Measurements from ENCODE around the gene LY6G6C. TPM values are rescaled to one million over a fixed set of nuclear protein-coding genes. Genes with fewer than 3 reads are reported as not detected.
A peak's percentile ranks its signal among the peaks of the same experiment; 100 is the strongest.
"Not testable (repeated sequence)": the region's sequence is repeated elsewhere in the genome, so short reads cannot be mapped to it uniquely, and the experiment has no call there.

The LY6G6C gene
- polyA plus RNA-seq, 4 donors, result 0.32 to 1.4 (median 0.47) TPM; not detected in 1

DNA sequence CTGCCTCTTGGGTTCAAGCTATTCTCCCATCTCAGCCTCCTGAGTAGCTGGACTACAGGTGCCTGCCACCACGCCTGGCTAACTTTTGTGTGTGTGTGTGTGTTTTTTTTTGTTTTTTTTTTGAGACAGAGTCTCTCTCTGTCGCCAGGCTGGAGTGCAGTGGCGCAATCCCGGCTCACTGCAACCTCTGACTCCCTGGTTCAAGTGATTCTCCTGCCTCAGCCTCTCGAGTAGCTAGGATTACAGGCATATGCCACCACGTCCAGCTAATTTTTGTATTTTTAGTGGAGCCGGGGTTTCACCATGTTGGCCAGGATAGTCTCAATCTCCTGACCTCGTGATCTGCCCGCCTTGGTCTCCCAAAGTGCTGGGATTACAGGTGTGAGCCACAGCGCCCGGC is 12.4 kb downstream of the LY6G6C start:
- DNase-seq (ENCODE audit: low read depth in 4 of 4, low spot score in 2 of 4), result not testable (repeated sequence)

DNA sequence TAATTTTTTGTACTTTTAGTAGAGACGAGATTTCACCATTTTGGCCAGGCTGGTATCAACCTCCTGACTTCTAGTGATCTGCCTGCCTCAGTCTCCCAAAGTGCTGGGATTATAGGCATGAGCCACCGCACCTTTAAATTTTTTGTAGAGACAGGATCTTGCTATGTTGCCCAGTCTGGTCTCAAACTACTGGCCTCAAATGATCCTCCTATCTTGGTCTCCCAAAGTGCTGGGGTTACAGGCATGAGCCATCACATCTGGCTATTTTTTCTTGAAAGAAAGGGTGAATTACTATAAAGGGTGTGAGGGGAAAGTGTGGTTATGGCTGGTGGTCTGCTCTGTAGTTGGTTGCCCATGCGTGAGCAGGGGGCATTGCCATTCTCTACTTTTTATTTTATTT is 13.3 kb downstream of the LY6G6C start:
- no peak for DNase-seq (ENCODE audit: low read depth in 4 of 4, low spot score in 2 of 4)

DNA sequence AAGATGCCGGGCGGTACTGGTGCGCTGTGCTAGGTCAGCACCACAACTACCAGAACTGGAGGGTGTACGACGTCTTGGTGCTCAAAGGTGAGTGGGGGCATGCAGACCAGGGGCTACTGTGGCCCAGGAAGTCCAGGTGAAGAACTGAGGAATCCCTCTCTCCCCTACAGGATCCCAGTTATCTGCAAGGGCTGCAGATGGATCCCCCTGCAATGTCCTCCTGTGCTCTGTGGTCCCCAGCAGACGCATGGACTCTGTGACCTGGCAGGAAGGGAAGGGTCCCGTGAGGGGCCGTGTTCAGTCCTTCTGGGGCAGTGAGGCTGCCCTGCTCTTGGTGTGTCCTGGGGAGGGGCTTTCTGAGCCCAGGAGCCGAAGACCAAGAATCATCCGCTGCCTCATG is 13.8 kb downstream of the LY6G6C start:
- DNase-seq (ENCODE audit: low read depth in 4 of 4, low spot score in 2 of 4), result no peak

DNA sequence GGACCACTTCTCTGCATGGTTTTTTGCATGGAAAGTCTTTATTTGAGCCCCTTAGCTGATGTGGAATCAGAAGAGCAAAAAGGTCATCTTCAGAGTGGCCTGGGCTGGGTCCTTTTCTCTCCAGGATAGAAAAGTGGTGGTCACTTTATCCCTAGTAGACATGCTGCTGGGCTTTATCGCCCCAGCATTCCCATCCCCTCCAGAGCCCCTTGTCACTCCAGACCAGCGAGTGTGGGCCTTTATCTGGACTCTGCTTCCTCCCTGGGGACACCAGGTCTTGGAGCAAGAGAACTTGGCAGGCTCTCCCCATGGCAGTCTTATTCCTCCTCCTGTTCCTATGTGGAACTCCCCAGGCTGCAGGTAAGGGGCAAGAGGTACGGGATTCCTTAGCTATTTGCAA is 14.9 kb downstream of the LY6G6C start, which contains the start of gene LY6G6F:
Gene LY6G6F (plus strand): TSS at position 268 of the 400 bp plus-strand sequence. CDS start 41 bp downstream, at position 309.
- no peak for DNase-seq (ENCODE audit: low read depth in 4 of 4, low spot score in 2 of 4)

DNA sequence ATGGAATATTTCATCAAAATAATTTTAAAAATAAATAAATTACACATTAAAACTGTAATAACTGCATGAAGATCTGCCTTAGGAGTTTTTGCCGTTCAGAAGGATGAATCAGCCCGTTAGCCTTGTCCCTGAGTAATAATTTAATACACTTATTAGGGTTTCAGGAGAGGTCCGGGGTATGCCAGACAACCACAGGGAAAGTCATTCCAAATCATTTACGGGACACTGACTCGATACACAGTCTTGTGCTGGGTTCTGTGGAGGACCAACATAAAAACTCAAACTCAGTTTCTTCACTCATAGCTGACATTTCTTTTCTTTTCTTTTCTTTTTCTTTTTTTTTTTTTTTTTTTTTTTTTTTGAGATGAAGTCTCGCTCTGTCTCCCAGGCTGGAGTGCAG is 15.6 kb downstream of the LY6G6C start:
- DNase-seq (ENCODE audit: low read depth in 4 of 4, low spot score in 2 of 4), result no peak

DNA sequence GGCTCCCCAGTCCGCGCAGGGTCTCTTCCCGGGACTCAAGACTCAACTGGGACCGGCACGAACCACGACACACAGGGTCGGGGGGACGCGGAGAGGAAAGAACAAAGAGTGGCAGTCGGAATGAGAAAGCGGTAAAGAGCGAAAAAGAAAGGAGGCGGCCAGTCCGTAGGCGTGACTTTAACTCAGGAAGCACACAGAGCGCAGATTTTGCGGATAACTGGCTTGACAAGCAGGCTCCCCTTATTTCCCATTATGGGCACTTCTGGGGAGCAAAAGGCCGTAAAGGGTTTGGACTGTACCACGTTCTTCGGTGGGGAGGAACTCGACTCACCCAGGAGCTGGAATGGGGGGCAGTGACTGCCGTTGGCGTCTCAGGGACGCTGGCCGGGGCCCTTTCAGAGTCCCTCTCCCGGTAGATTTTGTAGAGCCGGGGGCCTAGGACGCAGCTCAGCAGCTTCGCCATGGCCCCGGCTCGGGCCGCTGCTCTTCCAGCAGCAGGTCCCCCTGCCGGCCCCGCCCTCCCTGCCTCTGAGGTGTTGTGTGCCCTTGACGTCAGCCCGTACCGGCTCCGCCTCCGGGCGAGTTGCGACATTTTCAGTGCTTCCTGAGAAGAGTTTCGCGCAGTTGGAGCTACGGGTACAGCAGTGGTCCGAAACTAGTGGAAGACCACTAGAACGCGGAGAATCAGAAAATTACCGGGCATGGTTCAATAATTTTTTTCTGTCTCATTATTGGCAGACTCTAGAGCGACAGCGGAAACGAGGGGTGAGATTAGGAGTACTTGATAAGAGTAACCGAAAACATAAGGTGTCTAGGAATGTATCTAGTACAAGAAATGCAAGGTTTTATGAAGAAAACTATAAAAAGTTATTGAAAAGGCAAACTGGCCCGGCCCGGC is 18.5 kb downstream of the LY6G6C start, which contains the start of gene ABHD16A:
Gene ABHD16A (minus strand): TSS at position 506 of the 898 bp plus-strand sequence. CDS start 43 bp downstream, at position 463.
- DNase-seq (ENCODE audit: low read depth in 4 of 4, low spot score in 2 of 4), result peak; percentile 91 to 98 (median 96)

DNA sequence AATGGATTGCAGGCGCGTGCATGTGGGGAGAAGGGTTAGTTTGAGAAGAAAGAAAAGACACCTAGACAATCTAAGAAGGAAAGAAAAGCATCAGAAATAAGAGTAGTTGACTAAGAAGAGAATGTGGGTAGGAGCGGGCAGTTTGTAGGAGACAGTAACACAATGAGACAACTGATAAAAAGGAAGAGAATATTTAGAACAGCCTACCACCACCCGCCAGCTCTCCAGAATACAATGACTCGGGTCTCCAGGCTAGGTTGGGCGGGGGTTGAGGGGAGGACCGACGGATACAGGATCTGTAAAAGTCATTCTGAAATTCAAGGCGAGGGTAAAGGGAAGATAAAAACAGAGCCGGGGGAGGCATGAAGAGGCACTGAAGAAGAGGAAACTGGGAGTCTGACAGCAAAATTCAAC is 19.1 kb downstream of the LY6G6C start:
- no peak for DNase-seq (ENCODE audit: low read depth in 4 of 4, low spot score in 2 of 4)

DNA sequence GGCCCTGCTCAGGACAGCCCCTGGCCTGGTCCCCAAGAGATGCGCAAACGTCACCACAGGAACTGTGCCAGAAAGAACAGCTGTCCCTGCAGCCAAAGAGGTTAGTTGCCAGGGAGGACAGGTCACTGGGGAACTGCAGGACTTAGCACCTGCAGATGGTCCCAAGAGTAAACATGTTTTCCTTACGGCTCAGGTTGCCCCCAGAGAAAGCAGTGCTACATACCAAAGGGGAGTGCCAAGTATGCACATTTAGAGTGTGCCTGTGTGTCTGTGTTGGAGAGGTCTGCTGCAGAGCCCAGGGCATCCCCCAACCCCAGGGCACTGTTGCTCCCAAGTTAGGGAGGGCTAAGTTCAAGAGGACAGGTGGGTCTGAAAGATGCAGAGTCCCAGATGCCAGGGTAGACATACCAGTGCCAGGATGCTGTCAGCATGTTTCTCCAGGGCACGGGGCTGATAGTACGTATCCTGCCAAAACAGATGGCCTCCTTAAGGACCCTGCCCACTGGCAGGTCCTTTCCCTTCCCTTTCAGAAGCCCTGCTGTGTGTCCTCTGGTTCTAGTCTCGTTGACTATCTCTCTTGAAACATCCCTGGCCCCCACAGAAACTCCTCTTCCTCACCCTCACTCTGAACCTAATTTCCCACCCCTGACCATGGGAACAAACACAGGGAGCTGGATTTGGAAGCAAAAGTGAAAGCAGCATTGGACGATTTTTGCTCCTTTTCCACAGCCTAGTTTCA is 19.7 kb downstream of the LY6G6C start:
- DNase-seq (ENCODE audit: low read depth in 4 of 4, low spot score in 2 of 4), result no peak

DNA sequence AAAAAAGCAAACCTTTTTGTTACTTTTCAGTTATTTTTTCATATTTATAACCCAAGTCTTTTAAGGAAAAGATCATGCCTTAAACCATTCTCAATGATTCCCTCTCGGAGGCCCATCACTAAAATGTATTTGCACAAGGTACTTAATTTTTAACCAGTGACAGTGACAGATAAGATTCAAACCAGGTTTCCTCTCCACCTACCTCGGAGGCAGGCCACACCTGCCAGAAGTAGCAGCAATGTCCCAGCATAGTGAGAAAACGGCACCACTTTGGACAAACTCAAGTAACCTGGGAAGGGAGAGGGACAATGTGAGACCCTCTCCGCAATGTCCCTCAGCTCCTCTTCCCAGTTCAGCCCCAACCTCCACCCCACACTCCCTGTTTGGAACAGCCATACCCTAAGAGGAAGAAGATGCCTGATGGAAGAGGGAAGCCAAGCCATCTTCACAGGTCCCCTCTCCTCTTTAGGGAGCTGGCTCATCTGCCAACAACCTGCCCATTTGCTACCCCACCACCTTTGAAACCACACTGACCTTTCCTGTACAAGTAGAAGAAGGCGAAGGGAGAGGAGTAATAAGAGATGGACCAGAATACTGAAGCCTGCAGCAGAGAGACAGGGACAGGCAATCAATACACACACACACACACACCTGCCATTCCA is 20.7 kb downstream of the LY6G6C start:
- DNase-seq (ENCODE audit: low read depth in 4 of 4, low spot score in 2 of 4), result no peak

DNA sequence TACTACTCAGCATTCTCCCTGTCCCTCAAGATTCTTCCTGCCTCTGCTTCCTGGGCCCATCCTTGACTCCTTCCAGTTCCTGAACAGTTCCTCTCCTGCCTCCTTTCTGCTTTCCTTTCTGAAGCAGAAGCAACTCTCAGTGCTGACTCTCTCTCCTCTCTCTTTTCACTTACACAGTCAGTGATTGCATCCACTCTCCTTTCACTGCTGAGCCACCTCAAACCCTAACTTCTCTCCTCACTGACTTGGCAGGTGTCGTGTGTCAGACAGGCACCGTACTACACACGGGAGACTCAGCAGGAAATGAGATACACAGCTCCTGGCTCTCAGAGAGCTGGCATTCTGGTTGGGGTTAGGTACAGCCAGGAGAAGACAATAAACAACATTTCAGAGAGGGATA is 24.0 kb downstream of the LY6G6C start:
- no peak for DNase-seq (ENCODE audit: low read depth in 4 of 4, low spot score in 2 of 4)

DNA sequence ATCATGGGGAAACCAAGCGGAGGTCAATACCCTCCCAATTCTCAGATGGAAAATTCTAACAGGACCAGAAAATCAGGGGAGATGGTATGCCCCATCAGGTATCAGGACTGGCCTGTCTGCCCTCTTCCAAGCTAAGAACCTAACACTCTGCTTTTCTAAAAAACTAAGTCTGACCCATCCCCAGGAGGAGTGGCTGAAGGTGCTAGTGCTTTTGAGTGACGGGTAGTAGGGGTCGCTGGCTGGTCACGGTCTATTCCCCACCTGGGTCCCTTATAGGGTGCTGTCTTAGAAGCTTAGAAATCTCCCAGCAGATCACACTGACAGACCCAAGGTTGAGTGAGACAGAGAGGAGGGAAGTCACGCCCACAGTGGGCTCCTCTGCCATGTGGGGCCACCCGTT is 28.0 kb downstream of the LY6G6C start:
- DNase-seq (ENCODE audit: low read depth in 4 of 4, low spot score in 2 of 4), result no peak

DNA sequence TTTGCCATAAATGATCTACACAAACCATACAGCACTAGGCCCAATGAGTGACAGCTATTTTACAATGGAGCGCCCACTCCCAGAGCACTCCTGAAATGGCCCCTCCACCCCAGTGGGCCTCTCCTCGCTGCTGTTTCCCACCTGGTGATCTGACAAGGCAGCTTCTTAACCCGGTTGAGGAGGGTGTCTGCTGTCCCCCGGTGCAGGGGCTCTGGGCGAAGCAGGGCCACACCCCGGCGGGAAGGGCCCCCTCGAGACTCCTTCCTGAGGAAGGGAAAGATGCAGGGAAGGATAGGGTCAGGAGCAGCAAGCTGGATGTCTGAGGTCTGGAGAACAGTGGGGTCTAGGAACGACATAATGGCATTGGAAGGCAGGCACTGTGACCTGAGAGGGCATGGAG is 28.7 kb downstream of the LY6G6C start:
- DNase-seq (ENCODE audit: low read depth in 4 of 4, low spot score in 2 of 4), result no peak

DNA sequence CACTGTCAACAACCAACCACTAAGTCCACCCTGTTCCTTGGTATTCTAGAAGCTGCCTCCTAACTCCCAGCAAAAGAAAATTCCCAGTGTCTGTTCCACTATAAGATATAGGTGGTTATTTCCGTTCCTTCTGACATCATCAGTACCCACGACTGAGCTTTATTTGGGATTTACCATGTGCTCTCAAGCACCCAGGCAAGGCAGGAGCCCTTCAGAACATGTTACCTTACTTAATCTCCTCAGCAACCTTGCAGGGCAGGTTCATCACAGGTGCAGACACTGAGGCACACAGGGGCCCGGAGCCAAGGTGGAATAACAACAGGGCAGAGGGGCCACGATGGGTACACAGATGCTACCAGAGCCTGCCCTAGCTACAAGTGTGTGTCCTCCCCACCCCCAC is 29.2 kb downstream of the LY6G6C start:
- DNase-seq (ENCODE audit: low read depth in 4 of 4, low spot score in 2 of 4), result no peak

DNA sequence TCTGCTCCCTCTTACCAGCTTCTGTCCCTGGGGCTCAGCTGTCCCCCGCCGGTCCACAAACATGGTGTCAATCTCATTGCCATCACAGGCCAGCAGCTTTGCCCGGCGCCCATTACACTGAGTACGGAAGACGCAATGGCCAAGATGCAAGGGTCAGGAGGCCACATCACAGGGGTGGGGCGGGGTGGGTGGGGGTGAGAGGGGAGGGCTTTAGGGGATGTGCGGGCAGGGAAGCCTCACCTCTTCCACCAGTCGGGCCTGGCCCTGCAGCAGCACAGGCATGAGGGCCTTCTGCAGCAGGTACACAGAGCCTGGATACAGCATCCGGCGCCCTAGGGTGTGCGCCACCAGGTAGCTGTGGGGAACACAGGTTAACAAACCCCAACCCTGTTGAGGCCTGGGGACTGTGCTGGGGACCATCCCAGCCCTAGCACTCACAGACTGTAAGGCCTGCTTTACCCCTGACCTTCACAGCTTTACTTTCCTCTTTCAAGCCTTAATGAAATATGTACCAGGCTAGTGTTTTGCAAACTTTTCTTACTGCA is 29.9 kb downstream of the LY6G6C start:
- no peak for DNase-seq (ENCODE audit: low read depth in 4 of 4, low spot score in 2 of 4)

DNA sequence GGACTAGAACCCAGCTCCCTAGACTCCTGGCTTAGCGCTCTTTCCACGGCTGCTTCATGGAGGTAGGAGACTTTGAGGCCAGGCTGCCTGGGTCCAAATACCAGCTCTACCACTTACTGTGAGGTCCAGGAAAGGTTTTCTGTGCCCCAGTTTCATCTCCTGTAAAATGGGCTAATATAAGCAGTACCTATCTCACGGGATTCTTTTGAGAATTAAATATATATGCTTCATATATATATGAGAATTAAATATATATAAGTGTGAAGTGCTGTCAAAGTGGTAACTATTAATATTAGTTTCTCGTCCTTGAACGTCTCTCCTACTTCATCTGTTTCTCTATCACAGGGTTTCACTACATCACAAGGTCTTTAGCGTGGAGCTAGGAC is 30.5 kb downstream of the LY6G6C start:
- no peak for DNase-seq (ENCODE audit: low read depth in 4 of 4, low spot score in 2 of 4)

DNA sequence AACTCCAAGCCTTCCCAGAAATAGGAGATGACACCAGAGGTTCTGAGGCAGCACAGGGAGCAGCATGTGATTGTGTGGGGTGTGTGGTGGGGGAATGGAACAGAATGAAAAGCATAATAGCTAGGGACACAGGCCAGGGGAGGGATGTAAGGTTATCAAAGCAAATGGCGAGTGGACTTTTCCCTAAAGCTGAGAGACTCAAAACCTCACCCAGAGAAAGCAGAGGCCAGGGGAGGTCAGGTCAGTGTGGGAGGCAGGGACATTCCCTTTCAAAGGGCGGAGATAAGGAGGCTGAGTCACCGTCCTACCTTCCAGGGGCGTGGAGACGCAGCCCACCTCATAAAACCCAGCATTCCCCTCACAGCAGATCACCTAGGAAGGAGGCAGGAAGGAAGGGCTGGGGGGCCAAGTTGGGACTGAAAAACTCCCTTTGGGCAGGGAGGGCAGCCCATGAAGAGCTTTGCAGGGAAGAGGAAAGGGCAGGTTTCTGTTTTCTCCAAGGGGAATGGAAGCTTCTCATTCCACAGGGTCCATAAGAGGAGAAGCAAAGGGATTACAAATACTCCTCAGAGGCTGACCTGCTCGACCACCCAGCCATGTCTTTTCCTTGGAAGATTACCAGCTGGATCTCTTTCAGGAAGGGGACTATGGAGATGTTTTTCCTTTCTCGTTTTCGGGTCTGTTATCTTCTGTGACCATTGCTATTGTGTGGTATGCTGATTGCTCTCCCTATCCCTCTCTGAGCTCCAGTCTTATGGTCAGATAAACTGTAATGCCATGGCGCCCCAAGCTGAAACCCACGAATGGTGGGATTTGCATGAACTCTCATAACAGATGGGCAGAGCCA is 31.1 kb downstream of the LY6G6C start:
- no peak for DNase-seq (ENCODE audit: low read depth in 4 of 4, low spot score in 2 of 4)

DNA sequence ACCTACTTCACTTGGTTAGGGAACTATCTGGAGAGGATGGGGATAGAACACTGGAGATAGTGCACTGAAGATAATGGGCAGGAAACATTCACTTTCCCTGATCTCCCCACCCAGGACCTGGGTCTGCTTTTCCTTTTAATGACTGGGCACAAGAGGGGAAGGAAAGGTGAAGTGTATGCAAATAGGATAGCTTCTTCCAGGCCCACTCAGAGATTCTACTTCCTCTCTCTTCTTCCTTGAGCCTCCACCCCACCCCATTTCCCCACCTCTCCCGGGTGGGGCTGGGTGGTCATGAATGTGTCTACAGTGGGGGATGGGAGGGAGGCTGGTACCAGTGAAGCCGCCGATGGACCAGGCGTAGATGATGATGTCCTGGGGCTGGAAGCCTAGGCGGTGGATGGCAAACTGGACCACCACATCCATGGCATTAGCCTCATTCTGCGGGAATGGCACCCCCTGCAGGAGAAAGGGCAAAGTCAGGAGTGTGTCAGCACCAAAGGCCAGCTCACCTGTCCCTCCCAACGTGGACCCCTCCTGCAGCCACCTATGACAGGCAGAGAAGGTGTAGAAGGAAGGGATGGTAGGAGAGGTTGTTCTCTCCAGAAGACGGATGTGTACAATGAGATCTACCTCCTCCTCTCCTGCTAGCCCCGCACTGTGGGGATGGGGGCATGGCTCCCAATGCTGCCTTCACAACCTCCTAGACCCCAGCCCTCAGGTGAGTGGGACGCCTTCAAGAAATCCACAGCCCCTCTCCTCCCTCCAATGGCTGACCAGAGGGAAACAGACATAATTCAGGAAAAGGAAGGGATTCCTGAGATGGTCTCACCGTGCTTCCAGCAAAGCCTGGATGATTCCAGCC is 32.1 kb downstream of the LY6G6C start:
- no peak for DNase-seq (ENCODE audit: low read depth in 4 of 4, low spot score in 2 of 4)

DNA sequence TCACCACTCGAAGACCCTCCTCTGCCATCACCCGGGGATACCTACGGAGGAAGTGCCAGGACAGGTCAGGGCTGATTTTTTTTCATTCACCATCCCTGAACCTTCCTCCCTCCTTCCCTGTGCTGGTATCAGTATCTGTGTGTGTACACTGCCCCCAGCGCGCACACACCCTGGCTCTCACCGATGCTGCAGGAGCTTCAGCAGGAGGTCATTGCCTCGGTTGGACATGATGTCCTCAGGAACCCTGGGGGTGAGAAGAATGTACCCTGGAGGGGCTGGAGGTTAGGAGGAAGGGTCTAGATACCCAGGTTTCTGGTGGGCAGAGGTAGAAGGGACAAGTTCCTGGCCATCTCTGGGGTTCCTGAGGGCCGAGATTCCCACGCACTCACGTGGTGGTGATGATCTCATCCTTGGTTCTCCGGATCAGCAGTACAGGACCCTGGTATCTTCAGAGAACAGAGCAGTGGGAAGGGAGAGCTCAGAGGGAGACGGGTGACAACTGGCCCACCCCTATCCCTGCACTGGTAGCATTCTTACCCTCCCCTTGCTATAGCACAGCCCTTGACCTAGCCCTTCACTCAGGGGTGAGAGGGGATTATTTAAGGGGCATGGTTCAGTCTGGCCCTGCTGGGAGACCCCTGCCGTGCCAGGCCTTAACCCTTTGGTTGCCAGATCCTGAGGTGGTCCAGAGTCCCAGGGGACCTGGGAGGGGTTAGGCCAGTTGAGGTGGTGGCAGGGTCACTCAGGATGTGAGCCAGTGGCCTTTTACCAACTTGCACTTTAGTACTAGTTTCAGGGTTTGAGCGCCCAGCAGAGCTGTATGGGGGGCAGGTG is 33.5 kb downstream of the LY6G6C start:
- DNase-seq (ENCODE audit: low read depth in 4 of 4, low spot score in 2 of 4), result no peak
